GM18909 (cell line): ENCODE results near the gene KRT33A.
A peak's percentile ranks its signal among the peaks of the same experiment; 100 is the strongest.
"Not testable (repeated sequence)": the region's sequence is repeated elsewhere in the genome, so short reads cannot be mapped to it uniquely, and the experiment has no call there.

ENCODE experiments used
- ATAC-seq: cut with Tn5 transposase; IDR thresholded peaks from one replicate; pipeline ENCODE4 v1.9.1; 2021; ENCODE audit warnings: mild to moderate bottlenecking; ENCODE audit not compliant: unreplicated experiment, poor library complexity

KRT33A gene

DNA sequence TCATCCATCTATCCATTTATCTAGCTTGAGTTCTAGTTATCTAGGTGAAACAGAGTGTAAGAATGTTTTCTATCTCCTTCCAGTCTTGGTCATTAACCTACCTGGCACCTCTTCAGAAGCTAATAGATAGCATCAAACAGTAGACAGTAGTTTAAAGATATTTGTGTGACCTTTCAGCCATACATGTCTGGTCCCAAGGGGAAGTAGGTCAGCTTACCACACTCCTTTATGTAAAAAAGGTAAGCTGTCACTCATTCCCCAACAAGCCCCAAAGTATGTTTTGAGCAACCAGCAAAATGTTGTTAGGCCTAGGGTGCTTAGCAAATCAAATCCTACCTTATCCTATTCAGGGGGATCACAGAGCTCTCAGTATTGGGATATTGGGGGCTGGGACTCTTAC lies 15.4 kb upstream of the KRT33A start:
- no peak for ATAC-seq

DNA sequence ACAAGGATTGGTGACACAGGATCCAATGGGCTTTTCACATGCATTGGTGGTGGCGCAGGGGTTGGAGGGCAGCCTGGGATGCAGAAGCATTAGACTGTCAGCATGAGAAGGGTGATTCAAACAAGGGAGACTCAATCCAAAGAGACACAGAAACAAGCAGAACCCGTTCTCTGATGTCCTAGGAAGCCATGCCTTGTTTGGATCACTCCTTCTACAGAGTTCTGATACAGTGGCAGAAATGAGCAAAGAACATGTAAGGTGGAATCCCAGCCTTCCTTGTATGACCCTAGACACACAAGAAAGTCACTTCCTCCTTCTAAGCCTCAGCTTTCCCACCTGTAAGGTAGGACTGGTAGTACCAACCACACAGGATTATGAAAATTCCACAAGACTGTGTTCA lies 13.3 kb upstream of the KRT33A start:
- no peak for ATAC-seq

DNA sequence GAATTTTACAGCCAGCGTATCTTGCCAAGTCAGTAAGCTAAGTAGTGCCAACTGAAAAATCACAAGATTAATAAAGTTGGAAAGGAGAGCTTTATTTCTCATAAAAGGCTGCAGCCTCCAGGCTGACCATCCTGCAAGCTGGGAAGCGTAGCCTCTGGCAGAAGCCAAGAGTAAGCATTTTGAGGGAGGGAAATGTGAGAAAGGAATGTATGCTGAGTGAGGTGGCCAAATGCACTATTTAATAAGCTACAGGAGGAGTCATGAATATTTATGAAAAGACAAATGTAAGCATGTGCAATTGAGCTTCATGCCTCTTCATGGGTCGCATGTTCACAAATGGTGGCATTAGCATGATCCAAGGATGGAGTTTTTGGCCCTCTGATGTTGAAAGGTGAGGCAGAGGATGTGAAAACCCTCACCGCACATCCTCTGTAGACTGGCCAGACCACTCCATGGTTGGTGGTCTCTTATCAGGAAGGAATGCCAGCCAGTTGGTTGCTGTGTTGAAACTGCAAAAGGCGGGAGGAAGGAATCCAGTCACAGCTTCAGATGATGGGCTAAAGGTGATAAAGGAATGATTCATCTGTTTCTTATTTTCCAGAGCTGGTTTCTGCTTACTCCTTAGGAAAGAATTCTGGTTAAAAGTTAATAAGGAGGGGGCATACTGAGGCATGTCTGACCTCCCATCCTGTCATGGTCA lies 9.8 kb upstream of the KRT33A start:
- no peak for ATAC-seq

DNA sequence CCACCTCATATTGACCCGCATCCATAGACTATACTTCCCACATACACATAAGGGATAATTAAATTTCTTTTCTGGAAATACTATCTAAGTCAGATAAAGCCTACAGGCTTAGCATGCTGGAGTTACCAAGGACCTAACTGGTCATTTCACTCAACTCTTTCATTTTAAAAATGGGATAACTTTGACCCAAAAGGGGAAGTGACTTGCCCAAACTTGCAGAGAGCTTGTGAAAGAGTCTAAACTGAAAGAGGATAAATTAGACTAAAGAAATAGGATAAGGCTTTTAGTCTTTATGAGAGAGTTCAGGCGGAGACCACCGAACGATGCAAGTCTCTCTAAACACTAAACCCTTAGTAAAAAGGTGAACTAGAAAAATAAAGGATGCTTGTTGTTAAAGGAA lies 3.9 kb upstream of the KRT33A start:
- ATAC-seq: no peak

DNA sequence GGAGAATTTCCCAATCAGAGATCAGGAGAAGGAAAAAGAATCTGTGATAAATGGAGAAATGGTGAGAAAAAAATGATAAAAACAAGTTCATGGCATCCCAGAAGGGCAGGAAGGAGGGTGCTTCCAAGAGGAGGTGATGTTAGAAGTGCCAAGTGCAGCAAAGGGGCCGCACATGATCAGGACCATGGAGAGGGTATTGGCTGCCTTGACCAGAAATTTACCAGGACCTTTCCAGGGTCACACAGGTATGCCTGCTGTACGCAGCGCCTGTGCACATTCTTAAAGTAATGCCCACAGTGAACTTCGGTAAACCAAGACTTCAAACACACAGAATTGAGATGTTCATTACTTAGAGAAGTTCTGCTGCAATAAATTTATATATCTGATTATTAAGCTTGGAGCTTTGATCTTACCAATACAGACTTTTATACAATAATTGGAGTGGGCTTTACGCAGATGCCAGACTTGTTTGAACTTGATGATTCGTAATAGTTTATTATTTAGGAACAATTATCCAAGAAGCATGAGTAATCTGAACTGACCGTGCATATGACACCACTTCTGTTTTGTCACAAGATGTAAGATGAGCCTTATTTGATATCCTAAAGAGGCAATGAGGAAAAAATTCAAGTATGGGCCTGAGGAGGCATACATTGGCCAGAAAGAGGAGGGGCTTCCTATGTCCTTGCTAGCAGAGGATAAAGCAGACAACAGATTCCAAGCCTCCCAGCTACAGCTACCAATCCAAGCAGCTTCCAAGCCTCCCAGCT lies 2.2 kb upstream of the KRT33A start:
- no peak for ATAC-seq

DNA sequence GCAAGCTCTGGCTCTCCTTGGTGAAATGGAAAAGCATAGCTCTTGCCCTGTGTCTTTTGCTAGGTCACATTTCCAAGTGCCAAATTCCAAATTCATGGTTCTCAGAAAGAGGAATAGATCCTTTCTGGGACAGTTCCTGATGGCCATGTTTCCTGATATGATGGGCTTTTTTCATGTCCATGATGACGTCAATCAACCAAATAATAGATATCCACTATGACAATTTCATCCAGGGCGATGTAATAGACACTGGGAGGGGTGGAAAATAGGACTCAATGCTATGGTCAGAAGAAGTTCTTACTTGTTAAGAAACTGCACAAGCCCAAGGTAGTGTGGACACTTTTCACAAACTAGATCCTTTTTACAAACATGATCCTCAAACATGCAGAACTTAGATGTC lies 549 bp upstream of the KRT33A start:
- ATAC-seq: no peak

DNA sequence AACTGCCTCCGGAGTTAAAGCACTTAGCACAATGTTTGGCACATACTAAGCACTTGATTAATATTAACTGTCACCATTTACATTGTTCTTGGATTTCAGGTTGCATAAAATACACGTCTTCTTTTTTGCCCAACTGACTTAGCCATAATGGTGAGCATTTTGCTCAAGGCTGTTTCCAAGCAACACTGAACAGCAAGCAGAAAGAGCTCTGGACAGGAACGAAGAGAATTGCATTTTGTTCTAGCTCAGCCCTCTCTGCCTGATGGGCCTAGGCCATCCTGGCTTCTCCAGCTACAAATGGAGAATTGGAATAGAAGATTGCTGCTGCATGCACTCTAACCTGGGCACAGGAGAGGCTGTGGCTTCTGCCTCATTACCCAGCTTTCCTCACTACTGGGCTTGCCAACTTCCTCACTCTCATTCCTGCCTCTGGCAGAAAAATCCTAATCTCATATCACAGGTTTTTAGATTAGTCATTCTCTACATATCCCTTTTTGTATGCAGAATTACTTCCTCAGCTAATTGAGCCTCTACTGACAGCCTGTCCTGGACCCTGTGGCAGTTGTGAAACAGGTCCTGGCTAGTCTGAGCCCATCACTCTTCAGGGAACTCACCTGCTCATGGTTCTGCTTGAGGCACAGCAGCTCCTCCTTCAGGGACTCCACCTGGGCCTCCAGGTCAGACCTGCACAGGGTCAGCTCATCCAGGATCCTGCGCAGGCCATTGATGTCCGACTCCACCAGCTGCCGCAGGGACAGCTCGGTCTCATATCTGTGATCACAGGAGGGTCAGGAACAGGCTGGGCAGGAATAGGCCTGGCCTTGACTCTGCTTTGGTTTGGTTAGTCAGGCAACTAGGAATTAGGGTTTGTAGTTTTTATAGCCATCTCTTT lies 2.5 kb downstream of the KRT33A start:
- no peak for ATAC-seq

DNA sequence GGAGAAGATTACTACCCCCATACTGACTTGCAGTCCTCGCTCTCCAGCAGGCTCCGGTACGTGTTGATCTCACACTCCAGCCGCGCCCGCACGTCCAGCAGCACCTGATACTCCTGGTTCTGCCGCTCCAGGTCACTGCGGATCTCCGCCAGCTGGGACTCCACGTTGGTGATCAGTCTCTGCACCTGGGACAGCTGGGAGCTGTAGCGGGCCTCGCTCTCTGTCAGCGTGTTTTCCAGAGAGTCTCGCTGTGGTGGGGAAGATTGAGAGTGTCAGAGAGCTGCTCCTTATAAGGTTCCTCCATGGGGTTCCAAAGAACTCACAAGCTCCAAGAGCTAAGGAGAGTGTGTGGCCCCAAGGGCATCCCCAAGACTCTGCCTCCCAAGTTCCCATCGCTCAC lies 4.2 kb downstream of the KRT33A start:
- not testable (repeated sequence) for ATAC-seq

DNA sequence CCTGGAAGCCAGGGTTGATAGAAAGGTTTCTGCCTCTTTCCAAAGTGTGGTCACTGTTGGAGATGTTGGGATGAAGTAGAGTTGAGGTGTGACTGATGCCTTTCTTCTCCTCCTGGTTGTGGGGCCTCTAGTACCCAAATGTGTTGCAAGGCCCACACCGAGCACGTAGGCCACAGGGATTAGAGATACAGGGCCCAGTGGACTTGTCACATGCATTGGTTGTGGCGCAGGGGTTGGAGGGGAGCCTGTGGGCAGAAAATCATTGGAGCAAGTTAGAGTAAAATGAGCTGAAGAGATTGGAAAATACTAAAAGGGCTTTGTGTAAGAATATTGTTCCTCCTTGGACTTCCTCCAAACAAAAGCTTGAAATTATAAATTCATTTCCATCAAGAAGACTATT lies 4.6 kb downstream of the KRT33A start:
- no peak for ATAC-seq

DNA sequence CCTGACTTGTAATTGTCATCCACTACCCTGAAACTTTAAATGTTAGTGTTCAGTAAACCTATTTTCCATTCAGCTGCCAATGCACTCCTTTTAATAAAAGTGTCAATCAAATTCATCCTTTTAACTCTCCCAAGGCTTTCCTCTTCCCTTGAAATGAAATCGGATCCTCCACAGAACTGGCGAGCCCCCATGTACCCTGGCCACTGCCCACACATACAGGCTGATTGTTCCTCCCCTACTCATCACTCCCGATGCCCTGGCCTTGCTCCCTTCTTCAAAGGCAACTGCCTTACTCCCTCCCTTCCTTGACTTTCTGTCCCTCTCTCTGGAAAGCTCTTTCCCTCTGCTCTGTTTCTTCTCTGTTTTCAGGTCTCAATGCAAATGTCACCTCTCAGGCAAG lies 7.6 kb downstream of the KRT33A start:
- ATAC-seq: no peak

DNA sequence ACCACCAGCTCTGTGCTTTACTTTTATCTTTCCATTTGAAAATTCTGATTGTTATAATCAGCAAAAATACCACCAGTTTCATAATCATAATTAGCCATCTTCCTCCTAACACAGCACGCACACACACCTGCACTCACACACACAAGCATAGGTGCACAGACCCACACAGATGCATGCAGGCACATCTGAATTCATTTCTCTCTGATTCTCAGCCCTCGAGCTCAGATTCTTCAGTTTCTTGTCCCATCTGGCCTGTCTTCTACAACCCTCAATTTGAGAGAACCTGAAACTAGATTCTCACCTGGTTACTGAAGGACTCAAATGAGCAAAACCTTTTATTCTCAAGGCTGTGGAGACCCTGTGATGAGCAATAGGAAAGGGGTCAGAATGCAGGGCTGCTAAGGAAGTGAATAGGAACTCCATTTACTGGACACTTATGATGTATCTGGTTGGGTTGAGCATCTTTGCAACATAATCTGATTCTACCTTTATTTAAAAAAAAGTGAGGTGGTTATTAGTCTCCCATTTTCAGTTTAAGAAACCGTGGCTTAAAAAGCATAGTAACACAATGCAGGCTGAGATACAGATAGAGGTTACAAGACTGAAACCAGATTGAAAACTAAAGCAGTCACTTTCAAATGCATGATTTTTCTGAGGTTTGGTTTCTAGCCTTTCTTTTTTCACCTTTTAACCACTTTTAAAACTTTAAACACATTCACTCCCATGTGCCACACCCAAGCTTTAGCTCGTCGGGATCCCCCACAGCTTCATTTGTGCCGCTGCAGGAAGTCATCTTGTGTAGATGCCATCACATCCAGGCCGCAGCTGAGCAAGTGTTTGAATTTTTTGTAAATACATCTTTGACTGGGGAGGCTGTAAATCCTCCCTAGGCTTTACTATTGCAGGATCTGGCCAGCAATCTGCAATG lies 9.4 kb downstream of the KRT33A start:
- peak; percentile 40 for ATAC-seq

DNA sequence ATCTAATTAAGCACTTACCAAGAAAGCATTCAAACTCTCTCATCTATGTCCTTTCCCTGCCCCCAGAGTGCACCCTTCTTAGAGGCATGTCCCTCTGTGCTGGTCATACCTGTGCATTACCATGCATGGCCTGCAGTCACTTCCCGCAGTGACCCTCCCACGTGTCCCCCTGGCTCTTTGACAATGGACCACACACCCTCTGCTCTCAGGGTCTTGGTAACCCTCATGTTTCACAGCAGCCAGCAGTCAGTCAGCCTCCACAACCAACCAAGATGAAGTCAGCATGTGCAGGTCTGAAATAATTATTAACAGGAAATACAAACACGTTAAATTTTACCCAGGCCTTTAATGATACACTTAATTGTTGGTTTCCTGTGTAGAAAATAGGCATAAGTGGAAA lies 10.1 kb downstream of the KRT33A start:
- ATAC-seq: peak; percentile 39

DNA sequence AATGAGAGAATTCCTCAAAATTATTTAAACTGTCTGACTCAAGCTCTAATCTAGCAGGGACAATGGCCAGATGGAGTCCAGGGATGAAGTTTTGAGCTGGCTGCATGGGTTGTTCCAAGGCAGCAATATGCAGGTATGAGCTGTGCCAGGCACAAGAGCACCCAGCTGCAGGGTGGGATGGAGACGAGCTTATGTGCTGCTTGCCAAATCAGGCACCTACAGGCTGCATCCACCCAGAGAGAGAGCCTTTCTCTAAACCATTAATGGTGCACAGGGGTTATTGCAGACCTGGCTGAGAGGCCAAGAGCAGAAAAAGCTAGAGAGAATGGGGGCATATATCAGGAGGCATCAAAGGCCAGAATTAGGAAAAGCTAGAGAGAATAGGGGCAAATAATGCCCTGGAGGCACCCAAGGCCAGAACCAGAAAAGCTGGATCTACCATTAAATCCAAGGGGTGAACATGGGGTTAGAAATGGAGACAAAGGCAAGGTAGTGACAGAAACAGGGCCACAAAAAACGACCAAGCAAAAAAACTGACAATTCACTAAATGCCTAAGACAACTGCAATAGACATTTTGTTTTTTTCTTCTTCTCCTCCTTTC lies 11.0 kb downstream of the KRT33A start:
- no peak for ATAC-seq

DNA sequence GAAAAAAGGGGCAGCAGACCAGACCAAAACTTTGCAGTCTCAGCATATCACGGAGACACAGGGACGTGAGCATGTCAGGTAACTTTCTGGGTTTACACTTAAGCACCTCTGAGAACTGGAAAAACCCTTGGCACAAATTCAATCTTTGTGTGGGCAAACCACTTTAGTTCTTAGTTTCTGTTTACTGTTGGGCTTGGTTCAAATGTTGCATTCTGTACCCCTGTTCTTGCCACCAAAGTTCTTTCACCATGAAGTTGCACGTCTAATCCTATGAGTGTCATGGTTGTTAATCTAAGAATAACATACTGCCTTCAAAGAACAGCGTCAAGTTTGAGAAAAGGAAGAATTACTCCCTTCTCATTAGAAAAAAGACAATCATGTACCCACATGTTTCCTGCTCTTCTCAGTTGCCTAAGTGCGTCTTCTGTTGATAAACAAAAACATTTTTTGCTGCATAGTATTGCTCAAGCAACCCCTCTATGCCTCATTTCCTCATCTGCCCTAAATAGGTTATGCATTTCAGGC lies 11.6 kb downstream of the KRT33A start:
- ATAC-seq: peak; percentile 45

DNA sequence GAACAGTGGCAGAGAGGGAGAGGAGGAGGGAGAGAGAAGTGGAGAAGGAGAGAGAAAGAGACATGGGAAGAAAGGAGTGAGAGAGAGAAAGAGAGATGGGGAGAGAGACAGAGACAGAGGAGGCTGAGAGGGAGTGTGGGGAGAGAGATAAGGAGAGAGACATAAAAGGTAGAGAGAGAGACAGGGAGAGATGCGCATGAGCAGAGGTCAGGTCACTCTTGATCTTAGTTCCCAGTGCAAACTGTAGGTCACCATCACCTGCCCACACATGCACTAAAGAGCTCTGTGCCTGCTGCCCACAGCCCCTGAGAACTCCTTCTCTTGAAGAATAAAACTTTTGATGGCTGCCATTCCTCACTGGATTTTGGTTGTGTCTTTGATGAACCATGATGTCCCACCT lies 14.9 kb downstream of the KRT33A start:
- ATAC-seq: no peak

DNA sequence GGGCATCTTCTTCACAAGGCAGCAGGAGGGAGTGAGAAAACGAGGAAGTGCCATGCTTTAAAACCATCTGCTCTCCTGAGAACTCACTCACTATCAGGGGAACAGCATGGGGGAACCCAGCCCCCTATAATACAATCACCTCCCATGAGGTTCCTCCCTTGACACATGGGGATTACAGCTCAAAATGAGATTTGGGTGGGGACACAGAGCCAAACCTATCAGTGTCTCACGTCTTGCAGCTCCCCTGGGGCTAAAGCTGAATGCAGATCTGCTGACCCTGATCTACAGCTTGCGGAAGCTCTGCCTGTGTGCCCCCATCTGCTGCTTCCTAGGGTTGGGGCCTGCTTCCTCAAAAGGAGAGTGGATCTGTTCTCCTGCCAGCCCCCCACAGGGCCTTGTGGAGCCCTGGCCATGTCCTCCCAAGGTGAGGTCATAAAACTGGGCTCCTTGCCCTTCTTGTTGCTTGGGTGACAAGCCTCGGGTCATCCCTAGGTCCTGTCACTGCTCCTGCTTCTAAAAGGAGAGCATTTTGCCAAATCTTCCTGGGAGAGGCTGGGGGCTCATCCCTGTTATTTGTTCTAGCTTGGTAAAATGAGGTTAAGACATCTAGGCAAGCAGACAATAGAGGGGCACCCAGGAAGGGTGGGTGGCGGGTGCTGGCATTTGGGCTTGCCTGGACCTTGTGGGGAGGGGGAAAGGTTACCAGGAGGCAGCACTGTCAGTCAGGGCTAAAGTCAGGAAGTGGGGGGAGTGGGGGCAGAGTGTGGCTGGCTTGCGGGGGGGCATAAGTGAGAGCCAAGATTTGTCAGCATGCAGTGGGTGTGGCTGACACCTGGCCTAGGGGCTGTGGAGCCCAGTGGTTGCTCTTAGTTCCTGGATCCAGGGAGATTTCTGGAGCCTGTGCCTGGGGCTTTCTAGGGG lies 16.0 kb downstream of the KRT33A start:
- ATAC-seq: no peak

DNA sequence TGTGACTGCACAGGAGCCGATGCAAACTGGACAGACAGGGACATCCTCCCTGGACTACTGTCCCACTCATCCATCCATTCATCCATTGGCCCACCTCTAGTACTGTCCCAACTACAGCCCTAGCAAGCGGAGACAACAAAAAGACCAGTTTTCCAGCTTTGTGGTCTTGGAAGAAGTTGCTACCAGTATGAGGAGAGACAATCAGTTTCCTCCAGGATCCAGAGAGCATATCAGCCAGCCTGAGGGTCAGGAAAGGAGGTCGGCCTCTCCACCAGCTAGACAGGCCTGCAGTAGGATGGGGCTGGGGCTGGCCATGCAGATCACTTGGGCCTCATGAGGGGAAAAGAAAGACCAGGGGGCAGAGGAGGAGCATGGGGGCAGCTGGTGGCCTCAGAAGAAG lies 16.8 kb downstream of the KRT33A start:
- no peak for ATAC-seq

DNA sequence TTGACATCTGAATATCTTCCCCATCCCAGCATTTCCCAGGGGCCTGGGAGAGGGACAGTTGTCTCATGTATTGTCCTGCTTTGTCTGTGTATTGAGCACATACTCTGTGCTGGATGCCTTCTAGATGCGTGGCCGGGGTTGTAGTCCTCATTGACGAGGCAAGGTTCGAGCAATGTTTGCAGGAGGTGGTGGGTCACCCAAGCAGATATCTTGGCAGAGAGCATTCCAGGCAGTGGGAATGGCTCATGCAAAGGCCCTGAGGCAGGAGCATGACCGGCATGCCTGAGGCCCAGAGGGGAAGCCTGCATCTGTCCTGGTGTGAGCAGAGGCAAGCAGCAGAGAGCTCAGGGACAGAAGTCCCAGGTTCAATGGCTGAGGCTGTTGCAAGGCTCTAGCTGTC lies 17.5 kb downstream of the KRT33A start:
- ATAC-seq: no peak
